MCF 10A (cell line): ENCODE data around the gene TFCP2L1. TPM values are rescaled to one million over a fixed set of nuclear protein-coding genes. Genes with fewer than 3 reads are reported as not detected.

Experiments
- BruUV-seq: library from RNA; stranded (reverse); fragments of 400-500 nt; replicated peaks from 2 replicates; lab custom pipeline; 2021; lab: Mats Ljungman, UMichigan
- CTCF ChIA-PET: fragments of 300-600 bp; sonication (Branson Sonifier 250); formaldehyde crosslinking; extraction: SDS; loops from one replicate; lab custom pipeline; 2021; ENCODE audit warnings: antibody characterized with exemption, inconsistent platforms; lab: Yijun Ruan, JAX
- POLR2A ChIA-PET: fragments of 300-600, 350-650 bp; sonication (Branson Sonifier 250); formaldehyde crosslinking; extraction: SDS; loops from one replicate; lab custom pipeline; 2020; ENCODE audit warnings: antibody characterized with exemption, inconsistent platforms; lab: Yijun Ruan, JAX
- DNase-seq: peaks from one replicate; pipeline ENCODE4 v3.0.0-alpha.2; 2018; ENCODE audit not compliant: unreplicated experiment
- H3K27ac Mint-ChIP-seq: one replicate; pipeline ENCODE4 v1.8.0; 2022; ENCODE audit warnings: mild to moderate bottlenecking, low read depth, mixed read lengths; ENCODE audit not compliant: unreplicated experiment
- H3K27me3 Mint-ChIP-seq: one replicate; pipeline ENCODE4 v1.8.0; 2022; ENCODE audit warnings: mixed read lengths; ENCODE audit not compliant: insufficient read depth, unreplicated experiment
- H3K36me3 Mint-ChIP-seq: one replicate; pipeline ENCODE4 v1.8.0; 2022; ENCODE audit warnings: mild to moderate bottlenecking, moderate library complexity, mixed read lengths; ENCODE audit not compliant: insufficient read depth, unreplicated experiment
- H3K4me1 Mint-ChIP-seq: one replicate; pipeline ENCODE4 v1.8.0; 2022; ENCODE audit warnings: mixed read lengths; ENCODE audit not compliant: insufficient read depth, unreplicated experiment
- H3K4me3 Mint-ChIP-seq: one replicate; pipeline ENCODE4 v1.8.0; 2022; ENCODE audit warnings: mild to moderate bottlenecking, moderate library complexity, mixed read lengths; ENCODE audit not compliant: unreplicated experiment
- H3K9me3 Mint-ChIP-seq: one replicate; pipeline ENCODE4 v1.8.0; 2022; ENCODE audit warnings: mixed read lengths; ENCODE audit not compliant: unreplicated experiment
- CTCF ChIP-seq: fragments of 200-600 bp; IDR thresholded peaks from one replicate; pipeline ENCODE4 v1.8.0; 2022; ENCODE audit warnings: antibody characterized with exemption, mild to moderate bottlenecking; ENCODE audit not compliant: unreplicated experiment
- intact Hi-C: fragments of 100-400 bp; cut with micrococcal nuclease; formaldehyde crosslinking; loops from 2 replicates; pipeline ENCODE4 v1.14.1; 2022
- total RNA-seq: library from RNA; stranded (reverse); gene quantifications from 2 replicates; pipeline ENCODE4 v1.2.3, GENCODE V29; 2022

TFCP2L1 gene
- total RNA-seq, 1 experiment from 2014 or later, result 22.6 TPM

- ChIA-PET POLR2A (interaction anchor here (0.8 kb wide), 1 partner anchor 15 kb away, joined by 3 read pairs; no protein-coding TSS in a partner anchor), CTCF (interaction anchor here (0.5 to 1.3 kb wide), 5 partner anchors 9 to 179 kb away, joined by 3 to 5 read pairs (median 4); no protein-coding TSS in a partner anchor)
- no TSS peak for BruUV-seq
- no peak for DNase-seq
- Mint-ChIP-seq H3K4me3 (no peak overlapping the region), H3K27ac (no peak overlapping the region), H3K36me3 (peaks cover 44% of the 10 kb centered on the region), H3K27me3 (no peaks in the 10 kb centered on the region), H3K9me3 (no peaks in the 10 kb centered on the region), H3K4me1 (no peaks in the 10 kb centered on the region)
- TF ChIP-seq CTCF, result no peak
- intact Hi-C loops, result no loop called here
Observed at GRCh38 chr2:121247534-121247933, 37.5 kb downstream of the TFCP2L1 start.

- CTCF ChIA-PET, result interaction anchor here (1.1 kb wide), 1 partner anchor 87 kb away, joined by 3 read pairs; no protein-coding TSS in a partner anchor
- BruUV-seq, result no TSS peak
- H3K4me1 Mint-ChIP-seq, result no peaks in the 10 kb centered on the region
- no peak for DNase-seq
- no peaks in the 10 kb centered on the region for H3K27me3 Mint-ChIP-seq
- no peaks in the 10 kb centered on the region for H3K9me3 Mint-ChIP-seq
- peak overlapping the region; percentile 31 for H3K27ac Mint-ChIP-seq
- intact Hi-C loops, result no loop called here
- TF ChIP-seq CTCF, result no peak
- peaks cover 51% of the 10 kb centered on the region for H3K36me3 Mint-ChIP-seq
- POLR2A ChIA-PET, result no interaction called here
- H3K4me3 Mint-ChIP-seq, result no peak overlapping the region
Observed at GRCh38 chr2:121246704-121247255, 38.2 kb downstream of the TFCP2L1 start.

GRCh38 chr2:121245913-121246312, 39.1 kb downstream of the TFCP2L1 start:
- Mint-ChIP-seq H3K27me3 (no peaks in the 10 kb centered on the region), H3K4me3 (no peak overlapping the region), H3K9me3 (no peaks in the 10 kb centered on the region), H3K36me3 (peaks cover 60% of the 10 kb centered on the region), H3K4me1 (no peaks in the 10 kb centered on the region), H3K27ac (no peak overlapping the region)
- ChIA-PET POLR2A (no interaction called here), CTCF (interaction anchor here (1.1 kb wide), 2 partner anchors 86 to 145 kb away, joined by 3 read pairs; no protein-coding TSS in a partner anchor)
- intact Hi-C loops, result no loop called here
- DNase-seq, result no peak
- no TSS peak for BruUV-seq
- no peak for TF ChIP-seq CTCF

- POLR2A ChIA-PET, result interaction anchor here (0.5 kb wide), 1 partner anchor 247 kb away, joined by 3 read pairs; no protein-coding TSS in a partner anchor
- no peak for TF ChIP-seq CTCF
- CTCF ChIA-PET, result interaction anchor here (1.1 kb wide), 1 partner anchor 144 kb away, joined by 3 read pairs; no protein-coding TSS in a partner anchor
- no TSS peak for BruUV-seq
- no peaks in the 10 kb centered on the region for H3K9me3 Mint-ChIP-seq
- H3K27me3 Mint-ChIP-seq, result no peaks in the 10 kb centered on the region
- H3K27ac Mint-ChIP-seq, result no peak overlapping the region
- no peak for DNase-seq
- H3K36me3 Mint-ChIP-seq, result peaks cover 66% of the 10 kb centered on the region
- H3K4me3 Mint-ChIP-seq, result no peak overlapping the region
- H3K4me1 Mint-ChIP-seq, result no peaks in the 10 kb centered on the region
- intact Hi-C loops, result no loop called here
Observed at GRCh38 chr2:121245120-121245820, 39.7 kb downstream of the TFCP2L1 start.
